Measurements from ENCODE around the gene SLC9A9. TPM values are rescaled to one million over a fixed set of nuclear protein-coding genes. Genes with fewer than 3 reads are reported as not detected.

Gene SLC9A9
- total RNA-seq, 2 experiments from 2014 or later = 1.3 to 1.6 TPM

GRCh38 chr3:143576568-143577270, 271.5 kb downstream of the SLC9A9 start:
- no peak for DNase-seq
- intact Hi-C loops (cut with micrococcal nuclease) = no loop called here
- peaks cover 6% of the 10 kb centered on the region for H3K36me3 Mint-ChIP-seq
- H3K4me1 Mint-ChIP-seq (ENCODE audit: low read depth) = peaks cover under 1% of the 10 kb centered on the region
- H3K27me3 Mint-ChIP-seq = no peaks in the 10 kb centered on the region
- CTCF ChIA-PET = interaction anchor here (1.4 kb wide), 1 partner anchor 10 kb away, joined by 3 read pairs; no protein-coding TSS in a partner anchor
- H3K9me3 Mint-ChIP-seq = no peaks in the 10 kb centered on the region
- H3K4me3 Mint-ChIP-seq = no peak overlapping the region
- H3K27ac Mint-ChIP-seq = no peak overlapping the region
- POLR2A ChIA-PET = no interaction called here

GRCh38 chr3:143574933-143575332, 273.3 kb downstream of the SLC9A9 start:
- Mint-ChIP-seq H3K9me3 (no peaks in the 10 kb centered on the region), H3K27ac (no peak overlapping the region), H3K27me3 (no peaks in the 10 kb centered on the region), H3K4me1 (ENCODE audit: low read depth) (no peaks in the 10 kb centered on the region), H3K36me3 (peaks cover 6% of the 10 kb centered on the region), H3K4me3 (no peak overlapping the region)
- ChIA-PET POLR2A (no interaction called here), CTCF (no interaction called here)
- intact Hi-C loops (cut with micrococcal nuclease) = no loop called here
- no peak for DNase-seq

GRCh38 chr3:143573610-143574303, 274.5 kb downstream of the SLC9A9 start:
- H3K9me3 Mint-ChIP-seq = no peaks in the 10 kb centered on the region
- intact Hi-C loops (cut with micrococcal nuclease) = no loop called here
- no peak for DNase-seq
- H3K4me3 Mint-ChIP-seq = no peak overlapping the region
- ChIA-PET POLR2A (no interaction called here), CTCF (no interaction called here)
- H3K27me3 Mint-ChIP-seq = no peaks in the 10 kb centered on the region
- H3K4me1 Mint-ChIP-seq (ENCODE audit: low read depth) = no peaks in the 10 kb centered on the region
- H3K27ac Mint-ChIP-seq = no peak overlapping the region
- H3K36me3 Mint-ChIP-seq = peaks cover 5% of the 10 kb centered on the region

- Mint-ChIP-seq H3K36me3 (peaks cover 5% of the 10 kb centered on the region), H3K4me3 (no peak overlapping the region)
Observed at GRCh38 chr3:143571548-143571947, 276.7 kb downstream of the SLC9A9 start.

GRCh38 chr3:143567823-143568222, 280.4 kb downstream of the SLC9A9 start:
- H3K27ac Mint-ChIP-seq = no peak overlapping the region
- no peak for DNase-seq
- intact Hi-C loops (cut with micrococcal nuclease) = no loop called here
- no peaks in the 10 kb centered on the region for H3K27me3 Mint-ChIP-seq
- ChIA-PET CTCF (no interaction called here), POLR2A (no interaction called here)
- no peaks in the 10 kb centered on the region for H3K9me3 Mint-ChIP-seq
- no peaks in the 10 kb centered on the region for H3K4me1 Mint-ChIP-seq (ENCODE audit: low read depth)
- no peaks in the 10 kb centered on the region for H3K36me3 Mint-ChIP-seq
- no peak overlapping the region for H3K4me3 Mint-ChIP-seq

More at GRCh38 chr3:143571548-143571947, 276.7 kb downstream of the SLC9A9 start:
- H3K27me3 Mint-ChIP-seq = no peaks in the 10 kb centered on the region
- ChIA-PET CTCF (no interaction called here), POLR2A (no interaction called here)
- no peaks in the 10 kb centered on the region for H3K9me3 Mint-ChIP-seq
- intact Hi-C loops (cut with micrococcal nuclease) = no loop called here
- no peaks in the 10 kb centered on the region for H3K4me1 Mint-ChIP-seq (ENCODE audit: low read depth)
- DNase-seq = no peak
- H3K27ac Mint-ChIP-seq = no peak overlapping the region

- no peak overlapping the region for H3K4me3 Mint-ChIP-seq
- H3K27me3 Mint-ChIP-seq = no peaks in the 10 kb centered on the region
- no peak overlapping the region for H3K27ac Mint-ChIP-seq
- intact Hi-C loops (cut with micrococcal nuclease) = no loop called here
- ChIA-PET CTCF (interaction anchor here (1.4 kb wide), 1 partner anchor 11 kb away, joined by 3 read pairs; no protein-coding TSS in a partner anchor), POLR2A (interaction anchor here (0.6 kb wide), 1 partner anchor 1043 kb away, joined by 3 read pairs; no protein-coding TSS in a partner anchor)
- no peaks in the 10 kb centered on the region for H3K4me1 Mint-ChIP-seq (ENCODE audit: low read depth)
- peaks cover 5% of the 10 kb centered on the region for H3K36me3 Mint-ChIP-seq
- no peaks in the 10 kb centered on the region for H3K9me3 Mint-ChIP-seq
- DNase-seq = no peak
Observed at GRCh38 chr3:143565951-143566350, 282.3 kb downstream of the SLC9A9 start.

- no peak overlapping the region for H3K27ac Mint-ChIP-seq
- ChIA-PET POLR2A (no interaction called here), CTCF (no interaction called here)
- H3K9me3 Mint-ChIP-seq = peaks cover 8% of the 10 kb centered on the region
- H3K4me1 Mint-ChIP-seq (ENCODE audit: low read depth) = no peaks in the 10 kb centered on the region
- peaks cover 12% of the 10 kb centered on the region for H3K36me3 Mint-ChIP-seq
- intact Hi-C loops (cut with micrococcal nuclease) = no loop called here
- no peak overlapping the region for H3K4me3 Mint-ChIP-seq
- no peak for DNase-seq
- H3K27me3 Mint-ChIP-seq = no peaks in the 10 kb centered on the region
Observed at GRCh38 chr3:143563786-143564185, 284.5 kb downstream of the SLC9A9 start.

- H3K27me3 Mint-ChIP-seq = no peaks in the 10 kb centered on the region
- CTCF ChIA-PET = no interaction called here
- H3K27ac Mint-ChIP-seq = no peak overlapping the region
- H3K36me3 Mint-ChIP-seq = peaks cover 20% of the 10 kb centered on the region
- no peak for DNase-seq
- POLR2A ChIA-PET = no interaction called here
- peaks cover 17% of the 10 kb centered on the region for H3K9me3 Mint-ChIP-seq
- intact Hi-C loops (cut with micrococcal nuclease) = no loop called here
- H3K4me3 Mint-ChIP-seq = no peak overlapping the region
- H3K4me1 Mint-ChIP-seq (ENCODE audit: low read depth) = no peaks in the 10 kb centered on the region
Observed at GRCh38 chr3:143562789-143563188, 285.5 kb downstream of the SLC9A9 start.

- Mint-ChIP-seq H3K4me3 (no peak overlapping the region), H3K9me3 (peaks cover 31% of the 10 kb centered on the region), H3K4me1 (ENCODE audit: low read depth) (no peaks in the 10 kb centered on the region), H3K27ac (no peak overlapping the region), H3K36me3 (peaks cover 32% of the 10 kb centered on the region), H3K27me3 (no peaks in the 10 kb centered on the region)
- DNase-seq = no peak
- intact Hi-C loops (cut with micrococcal nuclease) = no loop called here
- CTCF ChIA-PET = no interaction called here
- POLR2A ChIA-PET = no interaction called here
Observed at GRCh38 chr3:143559296-143559695, 289.0 kb downstream of the SLC9A9 start.

- no peak overlapping the region for H3K4me3 Mint-ChIP-seq
- ChIA-PET CTCF (no interaction called here), POLR2A (no interaction called here)
- peaks cover 14% of the 10 kb centered on the region for H3K9me3 Mint-ChIP-seq
- H3K4me1 Mint-ChIP-seq (ENCODE audit: low read depth) = no peaks in the 10 kb centered on the region
- peaks cover 40% of the 10 kb centered on the region for H3K36me3 Mint-ChIP-seq
- no peak for DNase-seq
- intact Hi-C loops (cut with micrococcal nuclease) = no loop called here
- no peak overlapping the region for H3K27ac Mint-ChIP-seq
- H3K27me3 Mint-ChIP-seq = no peaks in the 10 kb centered on the region
Observed at GRCh38 chr3:143552851-143553250, 295.4 kb downstream of the SLC9A9 start.

GRCh38 chr3:143551761-143552160, 296.5 kb downstream of the SLC9A9 start:
- peaks cover 6% of the 10 kb centered on the region for H3K9me3 Mint-ChIP-seq
- ChIA-PET CTCF (no interaction called here), POLR2A (no interaction called here)
- H3K27ac Mint-ChIP-seq = no peak overlapping the region
- H3K27me3 Mint-ChIP-seq = no peaks in the 10 kb centered on the region
- H3K4me1 Mint-ChIP-seq (ENCODE audit: low read depth) = no peaks in the 10 kb centered on the region
- no peak for DNase-seq
- no peak overlapping the region for H3K4me3 Mint-ChIP-seq
- H3K36me3 Mint-ChIP-seq = peaks cover 42% of the 10 kb centered on the region
- intact Hi-C loops (cut with micrococcal nuclease) = no loop called here

GRCh38 chr3:143548861-143549497, 299.3 kb downstream of the SLC9A9 start:
- ChIA-PET CTCF (no interaction called here), POLR2A (no interaction called here)
- no peaks in the 10 kb centered on the region for H3K27me3 Mint-ChIP-seq
- no peak for DNase-seq
- H3K36me3 Mint-ChIP-seq = peaks cover 47% of the 10 kb centered on the region
- intact Hi-C loops (cut with micrococcal nuclease) = no loop called here
- no peaks in the 10 kb centered on the region for H3K9me3 Mint-ChIP-seq
- no peaks in the 10 kb centered on the region for H3K4me1 Mint-ChIP-seq (ENCODE audit: low read depth)
- no peak overlapping the region for H3K27ac Mint-ChIP-seq
- H3K4me3 Mint-ChIP-seq = no peak overlapping the region
